HG02870 (cell line): ENCODE data around the gene BICRA.
"Not testable (repeated sequence)": the region's sequence is repeated elsewhere in the genome, so short reads cannot be mapped to it uniquely, and the experiment has no call there.

Source experiments
- ATAC-seq: cut with Tn5 transposase; IDR thresholded peaks from one replicate; pipeline ENCODE4 v1.9.1; 2021; ENCODE audit warnings: mild to moderate bottlenecking, moderate library complexity; ENCODE audit not compliant: unreplicated experiment

BICRA gene

DNA sequence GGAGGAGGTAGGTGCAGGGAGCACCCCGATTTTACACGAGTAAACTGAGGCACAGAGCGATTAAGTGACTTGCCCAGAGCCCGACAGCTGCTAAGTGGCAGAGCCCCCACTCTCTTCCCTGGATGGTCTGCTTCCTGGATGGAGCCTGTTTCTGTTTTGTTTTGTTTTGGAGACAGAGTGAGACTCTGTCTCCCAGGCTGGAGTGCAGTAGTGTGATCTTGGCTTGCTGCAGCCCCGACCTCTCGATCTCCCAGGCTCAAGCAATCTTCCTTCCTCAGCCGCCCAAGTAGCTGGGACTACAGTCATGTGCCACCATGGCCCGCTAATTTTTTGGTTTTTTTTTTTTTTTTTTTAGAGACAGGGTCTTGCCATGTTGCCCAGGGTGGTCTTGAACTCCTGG, 17.3 kb downstream of the BICRA start:
- ATAC-seq, result no peak

- no peak for ATAC-seq
These were observed 19.3 kb downstream of the BICRA start for GRCh38 chr19:47628078-47628771.

DNA sequence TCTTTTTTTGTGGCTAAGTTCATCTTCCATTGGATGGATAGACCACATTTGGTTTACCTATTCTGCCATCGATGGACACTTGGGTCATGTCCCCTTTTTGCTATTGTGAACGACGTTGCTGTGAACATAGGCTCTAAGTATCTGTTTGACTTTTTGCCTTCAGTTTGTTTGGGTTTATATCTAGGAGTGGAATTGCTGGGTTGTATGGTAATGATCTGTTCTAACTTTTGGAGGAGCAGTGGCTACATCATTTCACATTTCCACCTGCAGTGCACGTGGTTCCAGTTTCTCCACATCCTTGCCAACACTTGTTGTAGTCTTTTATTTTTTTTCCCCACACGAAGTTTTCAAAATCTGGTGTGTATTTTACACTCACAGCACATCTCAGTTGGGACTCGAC, 21.7 kb downstream of the BICRA start:
- ATAC-seq, result no peak

DNA sequence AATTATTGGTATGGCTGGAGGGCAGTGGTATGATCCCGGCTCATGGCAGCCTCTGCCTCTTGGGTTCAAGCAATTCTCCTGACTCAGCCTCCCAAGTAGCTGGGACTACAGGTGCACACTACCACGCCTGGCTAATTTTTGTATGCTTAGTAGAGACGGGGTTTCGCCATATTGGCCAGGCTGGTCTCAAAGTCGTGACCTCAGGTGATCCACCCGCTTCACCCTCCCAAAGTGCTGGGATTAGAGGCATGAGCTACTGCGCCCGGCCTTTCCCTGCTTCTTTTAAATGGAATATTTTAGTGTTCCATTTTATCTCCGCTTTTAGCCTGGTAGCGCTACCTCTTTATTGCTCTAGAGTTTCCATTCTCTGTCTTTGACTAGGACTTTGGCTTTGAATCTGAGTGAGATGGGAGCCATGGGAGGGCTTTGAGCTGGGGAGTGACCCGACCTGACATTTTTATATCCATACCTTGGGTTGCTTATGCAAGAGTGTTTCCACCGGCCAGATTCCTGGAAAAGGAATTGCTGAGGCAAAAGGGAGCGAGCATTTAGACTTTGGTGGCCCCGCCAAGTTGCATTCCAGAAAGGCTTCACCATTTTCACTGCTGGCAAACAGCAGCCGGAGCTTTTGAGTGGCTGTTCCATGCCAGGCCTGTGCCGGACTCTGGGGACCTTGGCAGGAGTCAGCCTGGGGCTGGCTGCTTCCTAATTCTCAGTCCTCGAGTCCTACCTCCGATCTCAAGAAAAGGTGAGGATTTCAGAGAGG, 22.9 kb downstream of the BICRA start:
- no peak for ATAC-seq

GRCh38 chr19:47633517-47633916, 24.6 kb downstream of the BICRA start:
- ATAC-seq, result no peak

DNA sequence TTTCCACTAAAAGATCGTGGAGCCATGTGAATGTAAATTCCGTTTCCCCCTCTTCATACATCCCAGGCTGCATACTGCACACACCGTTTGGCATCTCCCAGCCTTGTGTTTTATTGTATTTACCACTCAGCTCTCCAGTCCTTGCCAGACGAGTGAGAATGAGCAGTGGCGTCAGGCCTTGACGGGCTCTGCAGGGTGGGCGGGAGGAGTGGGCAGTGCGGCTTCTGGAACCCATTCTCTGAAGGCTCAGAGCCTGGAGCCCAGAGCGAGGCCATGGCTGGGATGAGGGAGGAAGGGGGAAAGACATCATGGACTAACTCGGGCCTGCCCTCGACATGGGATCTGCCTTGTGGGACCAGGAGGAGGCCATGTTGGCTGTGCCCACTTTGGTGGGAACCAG, 25.1 kb downstream of the BICRA start:
- no peak for ATAC-seq

- ATAC-seq, result not testable (repeated sequence)
These were observed 26.3 kb downstream of the BICRA start for GRCh38 chr19:47635152-47635754.

DNA sequence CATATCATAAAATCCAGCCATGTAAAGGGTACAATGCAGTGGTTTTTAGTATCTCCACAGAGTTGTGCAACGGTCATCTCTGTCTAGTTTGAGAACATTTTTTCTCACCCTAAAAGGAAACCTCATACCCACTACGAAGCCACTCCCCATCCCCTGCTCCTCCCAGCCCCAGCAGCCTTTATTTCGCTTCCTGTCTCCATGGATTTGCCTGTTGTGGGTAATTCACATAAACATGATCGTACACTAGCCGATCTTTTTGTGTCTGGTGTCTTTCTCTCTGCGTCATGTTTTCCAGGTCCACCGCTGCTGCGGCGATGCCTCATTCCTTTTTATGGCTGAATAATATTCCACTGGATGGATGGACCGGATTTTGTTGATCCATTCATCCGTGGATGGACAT, 28.6 kb downstream of the BICRA start:
- ATAC-seq, result no peak

- ATAC-seq, result no peak
These were observed 33.1 kb downstream of the BICRA start for GRCh38 chr19:47641891-47642485.

GRCh38 chr19:47643281-47643680, 34.3 kb downstream of the BICRA start:
- ATAC-seq, result no peak

GRCh38 chr19:47644199-47644598, 35.3 kb downstream of the BICRA start:
- ATAC-seq, result no peak

GRCh38 chr19:47644743-47645482, 36.0 kb downstream of the BICRA start:
- no peak for ATAC-seq

DNA sequence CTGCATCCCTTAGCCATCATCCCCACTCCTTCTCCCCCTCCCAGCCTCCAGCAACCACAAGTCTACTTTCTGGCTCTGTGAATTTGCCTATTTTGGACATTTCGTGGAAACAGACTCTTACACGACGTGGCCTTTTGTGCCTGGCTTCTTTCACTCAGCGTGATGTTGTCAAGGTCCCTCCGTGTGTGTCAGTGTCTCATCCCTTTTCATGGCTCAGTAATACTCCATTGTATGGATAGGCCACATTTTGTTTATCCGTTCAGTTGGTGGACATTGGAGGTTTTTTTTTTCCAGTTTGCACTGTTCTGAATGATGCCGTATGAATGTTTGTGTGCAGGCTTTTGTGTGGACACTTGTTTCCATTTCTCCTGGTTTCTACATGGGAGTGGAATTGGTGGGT, 38.0 kb downstream of the BICRA start:
- no peak for ATAC-seq

GRCh38 chr19:47649588-47649987, 40.7 kb downstream of the BICRA start:
- no peak for ATAC-seq

DNA sequence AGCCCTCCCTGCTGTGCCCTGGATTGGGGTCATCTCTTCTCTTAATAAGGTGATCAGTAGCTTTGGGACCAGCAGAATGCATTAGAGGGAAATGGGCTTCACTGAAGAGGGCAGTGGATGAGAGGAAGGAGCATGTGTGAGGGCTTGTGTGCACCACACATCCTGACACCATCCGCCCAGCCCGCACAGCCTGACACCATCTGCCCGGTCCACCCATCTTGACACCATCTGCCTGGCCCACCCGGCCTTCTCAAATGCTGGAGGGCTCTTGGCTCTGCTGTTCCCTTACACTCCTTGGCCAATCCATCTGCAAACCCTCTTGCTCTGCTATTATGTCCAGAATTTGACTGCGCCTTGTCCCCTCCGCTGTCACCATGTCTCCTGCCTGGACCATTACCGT, 41.8 kb downstream of the BICRA start:
- ATAC-seq, result no peak

GRCh38 chr19:47651132-47651531, 42.2 kb downstream of the BICRA start:
- no peak for ATAC-seq

GRCh38 chr19:47651691-47652090, 42.8 kb downstream of the BICRA start:
- no peak for ATAC-seq

- ATAC-seq, result no peak
These were observed 43.4 kb downstream of the BICRA start for GRCh38 chr19:47652285-47652684.

DNA sequence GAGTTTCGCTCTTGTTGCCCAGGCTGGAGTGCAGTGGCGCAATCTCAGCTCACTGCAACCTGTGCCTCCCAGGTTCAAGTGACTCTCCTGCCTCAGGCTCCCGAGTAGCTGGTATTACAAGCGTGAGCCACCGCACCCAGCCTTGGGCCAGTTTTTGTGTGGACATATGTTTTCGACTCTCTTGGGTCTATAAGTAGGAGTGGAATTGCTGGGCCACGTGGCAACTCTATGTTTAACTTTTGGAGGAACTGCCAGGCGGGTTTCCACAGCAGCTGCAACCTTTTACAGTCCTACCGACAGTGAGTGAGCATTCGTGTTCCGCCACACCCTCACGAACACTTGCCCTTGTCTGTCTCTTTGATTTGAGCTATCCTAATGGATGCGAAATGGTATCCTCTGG, 44.9 kb downstream of the BICRA start:
- no peak for ATAC-seq

DNA sequence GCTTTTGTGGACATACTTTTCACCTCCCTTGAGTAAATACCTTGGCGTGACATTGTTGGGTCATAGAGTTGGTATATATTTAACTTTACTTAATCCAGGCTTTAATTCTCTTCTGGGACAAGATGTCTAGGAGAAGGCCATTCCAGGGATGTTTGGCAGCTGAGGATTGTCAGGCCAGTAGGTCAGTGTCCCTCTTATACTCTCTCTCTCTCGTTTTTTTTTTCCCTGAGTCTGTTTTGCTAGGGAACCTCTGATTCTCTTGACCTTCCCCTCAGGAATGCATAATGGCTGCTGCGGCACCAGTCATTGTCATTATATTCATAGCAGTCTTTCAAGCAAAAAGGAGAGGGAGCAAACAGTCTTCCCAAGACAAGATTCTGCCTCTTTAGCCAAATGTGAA, 48.8 kb downstream of the BICRA start:
- no peak for ATAC-seq
